ENCODE data around the gene NOL7. TPM values are rescaled to one million over a fixed set of nuclear protein-coding genes. Genes with fewer than 3 reads are reported as not detected.

The NOL7 gene
- total RNA-seq, 1 experiment from 2014 or later: 44.5 TPM

DNA sequence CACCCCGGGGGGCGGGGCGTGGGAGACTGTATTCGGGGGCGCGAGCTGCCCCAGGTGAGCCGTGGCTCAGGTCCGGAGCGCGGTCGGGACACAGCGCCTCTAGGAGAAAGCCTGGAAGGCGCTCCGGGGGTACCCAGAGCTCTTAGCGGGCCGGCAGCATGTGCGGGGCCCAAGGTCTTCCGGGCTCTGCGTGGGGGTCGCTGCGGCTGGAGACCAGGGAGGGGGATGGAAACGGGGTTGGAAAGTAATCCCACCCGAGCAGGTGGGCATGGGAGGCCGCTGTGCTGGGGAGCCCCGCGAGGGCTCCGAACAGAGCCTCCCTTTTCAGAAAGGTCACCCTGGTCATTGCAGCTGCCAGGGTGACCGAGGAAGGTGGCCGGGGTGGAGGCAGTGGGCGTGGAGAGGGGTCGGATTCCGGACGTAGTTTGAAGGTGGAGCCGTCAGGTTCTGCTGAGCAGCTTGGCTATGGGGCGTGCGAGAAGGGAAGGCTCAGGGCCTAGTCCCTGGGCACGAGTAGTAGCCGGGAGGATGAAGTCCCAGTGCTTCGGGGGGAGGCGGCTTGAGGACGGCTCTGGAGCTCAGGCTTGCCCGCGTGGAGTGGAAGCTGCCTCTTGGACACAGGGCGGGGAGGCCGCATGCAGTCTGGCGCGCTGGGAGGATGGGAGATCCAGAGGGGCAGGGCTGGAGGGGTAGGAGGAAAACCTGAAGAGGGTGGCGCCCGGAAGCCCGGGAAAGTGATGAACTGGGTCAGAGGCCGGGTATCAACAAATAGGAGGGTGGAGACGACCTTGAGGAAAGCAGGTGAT lies 40.4 kb upstream of the NOL7 start, which contains the start of gene SIRT5:
TSS of gene SIRT5 (plus strand) at position 31 of the 806 bp plus-strand sequence. CDS start 9,510 bp downstream, outside the sequence.
- DNase-seq: peak; percentile 82
- intact Hi-C loops (cut with micrococcal nuclease; ENCODE audit: unreplicated experiment): loop anchor here (1.0 to 5.0 kb wide), 3 partner anchors 88 to 238 kb away; partner anchors contain the start of gene GFOD1

DNA sequence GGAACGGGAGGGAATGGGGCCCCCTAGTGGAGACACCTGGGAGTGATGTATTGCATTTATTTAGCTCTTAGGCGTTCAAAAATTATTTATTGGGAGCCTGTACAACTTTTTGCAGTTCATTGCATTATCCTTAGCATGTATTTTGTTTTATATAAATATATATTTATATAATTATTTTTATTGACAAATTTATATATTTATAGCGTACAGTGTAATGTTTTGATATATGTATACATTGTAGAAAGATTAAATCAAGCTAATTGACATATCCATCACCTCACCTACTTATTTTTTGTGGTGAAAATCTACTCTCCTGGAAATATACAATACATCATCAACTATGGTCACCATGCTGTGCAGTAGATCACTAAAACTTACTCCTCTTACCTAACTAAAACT lies 39.8 kb upstream of the NOL7 start:
- Mint-ChIP-seq H3K27ac (ENCODE audit: unreplicated experiment) (peak overlapping the region; percentile 84), H3K4me3 (ENCODE audit: low read depth, unreplicated experiment) (peak overlapping the region; percentile 97), H3K36me3 (ENCODE audit: insufficient read depth, unreplicated experiment) (peaks cover 18% of the 10 kb centered on the region), H3K4me1 (ENCODE audit: low read depth, unreplicated experiment) (no peaks in the 10 kb centered on the region), H3K9me3 (ENCODE audit: low read depth, unreplicated experiment) (no peaks in the 10 kb centered on the region), H3K27me3 (ENCODE audit: unreplicated experiment) (no peaks in the 10 kb centered on the region)
- TF ChIP-seq, protein P1, sequence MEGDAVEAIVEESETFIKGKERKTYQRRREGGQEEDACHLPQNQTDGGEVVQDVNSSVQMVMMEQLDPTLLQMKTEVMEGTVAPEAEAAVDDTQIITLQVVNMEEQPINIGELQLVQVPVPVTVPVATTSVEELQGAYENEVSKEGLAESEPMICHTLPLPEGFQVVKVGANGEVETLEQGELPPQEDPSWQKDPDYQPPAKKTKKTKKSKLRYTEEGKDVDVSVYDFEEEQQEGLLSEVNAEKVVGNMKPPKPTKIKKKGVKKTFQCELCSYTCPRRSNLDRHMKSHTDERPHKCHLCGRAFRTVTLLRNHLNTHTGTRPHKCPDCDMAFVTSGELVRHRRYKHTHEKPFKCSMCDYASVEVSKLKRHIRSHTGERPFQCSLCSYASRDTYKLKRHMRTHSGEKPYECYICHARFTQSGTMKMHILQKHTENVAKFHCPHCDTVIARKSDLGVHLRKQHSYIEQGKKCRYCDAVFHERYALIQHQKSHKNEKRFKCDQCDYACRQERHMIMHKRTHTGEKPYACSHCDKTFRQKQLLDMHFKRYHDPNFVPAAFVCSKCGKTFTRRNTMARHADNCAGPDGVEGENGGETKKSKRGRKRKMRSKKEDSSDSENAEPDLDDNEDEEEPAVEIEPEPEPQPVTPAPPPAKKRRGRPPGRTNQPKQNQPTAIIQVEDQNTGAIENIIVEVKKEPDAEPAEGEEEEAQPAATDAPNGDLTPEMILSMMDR (IDR thresholded peaks at IDR 0.05; ENCODE audit: unreplicated experiment): peak; percentile 68
- intact Hi-C loops (cut with micrococcal nuclease; ENCODE audit: unreplicated experiment): loop anchor here (1.0 to 2.0 kb wide), 2 partner anchors 89 to 239 kb away; partner anchors contain the start of gene GFOD1
- no peak for DNase-seq
- CTCF ChIA-PET: interaction anchor here (0.6 to 1.8 kb wide), 4 partner anchors 16 to 237 kb away, joined by 3 to 7 read pairs (median 4); no protein-coding TSS in a partner anchor
- BruUV-seq (replicated peaks): no TSS peak

More for the DNA sequence above, 40.4 kb upstream of the NOL7 start, which contains the start of gene SIRT5:
- H3K27me3 Mint-ChIP-seq (ENCODE audit: unreplicated experiment): no peaks in the 10 kb centered on the region
- TF ChIP-seq, protein P1 (IDR thresholded peaks at IDR 0.05; ENCODE audit: unreplicated experiment): no peak
- no peaks in the 10 kb centered on the region for H3K4me1 Mint-ChIP-seq (ENCODE audit: low read depth, unreplicated experiment)
- H3K4me3 Mint-ChIP-seq (ENCODE audit: low read depth, unreplicated experiment): peak within 1 kb of the TSS; percentile 97
- CTCF ChIA-PET: interaction anchor here (0.6 to 1.8 kb wide), 8 partner anchors 16 to 246 kb away, joined by 3 to 7 read pairs (median 4); partner anchors contain the start of genes NOL7 and TBC1D7
- peak within 1 kb of the TSS; percentile 84 for H3K27ac Mint-ChIP-seq (ENCODE audit: unreplicated experiment)
- peaks cover 18% of the 10 kb centered on the region for H3K36me3 Mint-ChIP-seq (ENCODE audit: insufficient read depth, unreplicated experiment)
- BruUV-seq (replicated peaks): no TSS peak
- H3K9me3 Mint-ChIP-seq (ENCODE audit: low read depth, unreplicated experiment): no peaks in the 10 kb centered on the region

DNA sequence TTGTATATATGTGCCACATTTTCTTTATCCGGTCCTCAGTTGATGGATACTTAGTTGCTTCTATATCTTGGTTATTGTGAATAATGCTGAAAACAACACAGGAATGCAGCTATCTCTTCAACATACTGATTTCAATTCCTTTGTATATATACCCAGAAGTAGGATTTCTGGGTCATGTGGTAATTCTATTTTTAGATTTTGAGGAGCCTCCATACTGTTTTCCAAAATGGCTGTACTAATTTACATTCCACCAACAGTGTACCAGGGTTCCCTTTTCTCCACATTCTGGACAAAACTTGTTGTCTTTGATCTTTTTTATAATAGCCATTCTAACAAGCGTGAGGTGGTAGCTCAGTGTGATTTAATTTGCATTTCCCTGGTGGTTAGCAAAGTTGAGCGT lies 39.1 kb upstream of the NOL7 start:
- no peaks in the 10 kb centered on the region for H3K9me3 Mint-ChIP-seq (ENCODE audit: low read depth, unreplicated experiment)
- no peaks in the 10 kb centered on the region for H3K27me3 Mint-ChIP-seq (ENCODE audit: unreplicated experiment)
- no TSS peak for BruUV-seq (replicated peaks)
- H3K4me3 Mint-ChIP-seq (ENCODE audit: low read depth, unreplicated experiment): peak overlapping the region; percentile 97
- H3K4me1 Mint-ChIP-seq (ENCODE audit: low read depth, unreplicated experiment): no peaks in the 10 kb centered on the region
- CTCF ChIA-PET: no interaction called here
- H3K27ac Mint-ChIP-seq (ENCODE audit: unreplicated experiment): no peak overlapping the region
- H3K36me3 Mint-ChIP-seq (ENCODE audit: insufficient read depth, unreplicated experiment): peaks cover 18% of the 10 kb centered on the region
- intact Hi-C loops (cut with micrococcal nuclease; ENCODE audit: unreplicated experiment): no loop called here
- TF ChIP-seq, protein P1 (IDR thresholded peaks at IDR 0.05; ENCODE audit: unreplicated experiment): no peak
- no peak for DNase-seq

DNA sequence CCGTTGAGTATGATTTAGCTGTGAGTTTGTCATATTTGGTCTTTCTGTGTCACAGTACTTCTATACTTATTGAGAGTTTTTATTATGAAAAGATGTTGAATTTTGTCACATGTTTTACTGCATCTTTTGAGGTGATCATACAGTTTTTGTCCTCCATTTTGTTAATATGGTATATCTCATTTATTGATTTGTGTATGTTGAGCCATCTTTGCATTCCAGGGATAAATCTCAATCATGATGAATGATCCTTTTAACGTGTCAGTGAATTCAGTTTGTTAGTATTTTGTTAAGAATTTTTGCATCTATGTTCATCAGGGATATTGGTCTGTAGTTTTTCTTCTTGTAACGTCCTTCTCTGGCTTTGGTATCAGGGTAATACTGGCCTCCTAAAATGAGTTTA lies 37.2 kb upstream of the NOL7 start:
- CTCF ChIA-PET: no interaction called here
- H3K27ac Mint-ChIP-seq (ENCODE audit: unreplicated experiment): no peak overlapping the region
- intact Hi-C loops (cut with micrococcal nuclease; ENCODE audit: unreplicated experiment): no loop called here
- no peaks in the 10 kb centered on the region for H3K9me3 Mint-ChIP-seq (ENCODE audit: low read depth, unreplicated experiment)
- no peak for DNase-seq
- BruUV-seq (replicated peaks): no TSS peak
- no peaks in the 10 kb centered on the region for H3K4me1 Mint-ChIP-seq (ENCODE audit: low read depth, unreplicated experiment)
- peaks cover 18% of the 10 kb centered on the region for H3K36me3 Mint-ChIP-seq (ENCODE audit: insufficient read depth, unreplicated experiment)
- H3K4me3 Mint-ChIP-seq (ENCODE audit: low read depth, unreplicated experiment): no peak overlapping the region
- TF ChIP-seq, protein P1 (IDR thresholded peaks at IDR 0.05; ENCODE audit: unreplicated experiment): no peak
- H3K27me3 Mint-ChIP-seq (ENCODE audit: unreplicated experiment): no peaks in the 10 kb centered on the region
